NCI-H774 (cell line): ENCODE measurements around the gene WNK1.
A peak's percentile ranks its signal among the peaks of the same experiment; 100 is the strongest.
"Not testable (repeated sequence)": the region's sequence is repeated elsewhere in the genome, so short reads cannot be mapped to it uniquely, and the experiment has no call there.

Experiments used
- DNase-seq: peaks from one replicate; lab custom pipeline; 2025; lab: John Stamatoyannopoulos, UW

WNK1 gene

DNA sequence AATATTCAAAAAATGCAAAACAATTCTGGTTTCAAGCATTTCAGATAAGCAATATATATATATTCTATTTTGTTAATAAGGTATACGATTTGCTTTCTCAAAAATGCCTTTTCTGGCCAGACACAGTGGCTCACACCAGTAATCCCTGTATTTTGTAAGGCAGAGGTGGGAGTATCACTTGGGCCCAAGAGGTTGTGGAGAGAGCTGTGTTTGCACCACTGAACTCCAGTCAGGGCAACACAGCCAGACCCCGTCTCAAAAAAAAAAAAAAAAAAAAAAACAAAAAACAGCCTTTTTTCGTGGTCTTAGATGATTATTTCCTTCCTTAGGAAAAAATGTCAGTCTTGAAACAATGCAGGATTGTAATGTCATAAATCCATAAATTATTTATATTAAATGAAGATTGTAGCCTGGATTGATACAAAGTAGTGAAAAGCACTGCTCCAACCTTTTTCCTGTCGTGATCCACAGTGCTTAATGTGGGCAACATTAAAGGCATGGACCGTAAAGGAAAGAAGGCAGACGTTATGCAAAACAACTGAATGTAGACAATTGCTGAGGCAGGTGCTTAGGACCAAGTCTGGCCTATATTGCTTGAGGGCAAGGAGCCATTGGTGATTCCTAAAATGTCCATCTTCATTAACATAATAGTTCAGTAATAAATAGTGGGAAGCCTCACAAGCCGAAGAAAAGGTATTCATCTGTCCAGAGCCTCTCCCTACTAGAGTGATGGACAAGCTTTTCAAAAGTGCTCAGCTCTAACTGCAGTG is 160.3 kb downstream of the WNK1 start:
- DNase-seq, result no peak

DNA sequence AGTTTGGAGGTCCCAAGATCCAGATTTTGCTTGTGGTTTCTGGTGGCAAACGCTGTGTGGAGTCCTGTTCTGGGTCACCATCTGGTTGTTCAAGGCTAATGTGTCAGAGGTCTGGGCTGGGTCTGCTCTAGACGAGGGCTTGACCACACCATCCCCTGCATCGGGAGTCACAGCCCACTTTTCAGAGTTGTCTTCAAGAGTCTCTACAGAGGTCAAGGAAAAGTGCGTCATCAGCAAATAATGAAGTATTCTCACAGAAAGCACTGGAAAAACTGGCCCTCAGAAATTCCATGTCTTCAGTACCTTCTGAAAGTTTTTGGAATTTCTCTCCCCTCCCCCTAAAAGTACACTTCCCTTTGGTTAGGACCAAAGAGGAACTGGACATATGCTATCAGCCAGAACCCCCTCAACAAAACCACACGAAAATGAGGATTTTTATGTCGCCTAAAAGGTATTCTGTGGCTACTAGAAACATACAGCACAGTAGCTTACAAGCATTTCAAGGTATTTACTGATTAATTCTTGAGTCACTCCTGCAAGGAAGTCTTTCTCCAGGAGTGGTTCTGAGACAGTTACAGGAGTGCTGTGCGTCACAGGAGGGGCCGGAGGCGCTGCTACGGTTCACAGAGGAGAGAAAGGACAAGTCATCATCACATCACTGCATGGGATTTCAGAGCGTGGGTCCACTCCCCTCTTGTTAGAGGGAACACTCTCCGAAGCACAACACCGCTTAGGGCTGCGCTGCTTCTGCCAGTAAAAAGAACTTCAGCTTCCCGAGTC is 161.7 kb downstream of the WNK1 start:
- DNase-seq, result no peak

DNA sequence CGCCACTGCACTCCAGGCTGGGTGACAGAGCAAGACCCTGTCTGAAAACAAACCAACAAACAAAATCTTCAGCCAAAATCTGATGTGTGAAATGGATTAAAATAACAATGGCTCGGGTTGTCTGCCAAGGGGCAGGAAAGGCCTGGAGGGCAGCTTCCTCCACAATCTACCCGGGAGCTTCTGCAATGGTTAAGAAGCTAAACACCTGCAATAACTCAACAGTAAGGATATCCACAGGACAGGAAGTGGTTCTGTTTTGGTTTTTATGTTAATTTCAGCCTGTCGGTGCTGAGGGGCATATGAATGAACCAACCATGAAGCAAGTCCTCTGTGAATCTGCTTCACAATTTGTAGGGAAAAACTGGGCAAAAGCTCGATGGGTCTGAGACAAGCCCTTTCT is 162.7 kb downstream of the WNK1 start:
- DNase-seq, result no peak

DNA sequence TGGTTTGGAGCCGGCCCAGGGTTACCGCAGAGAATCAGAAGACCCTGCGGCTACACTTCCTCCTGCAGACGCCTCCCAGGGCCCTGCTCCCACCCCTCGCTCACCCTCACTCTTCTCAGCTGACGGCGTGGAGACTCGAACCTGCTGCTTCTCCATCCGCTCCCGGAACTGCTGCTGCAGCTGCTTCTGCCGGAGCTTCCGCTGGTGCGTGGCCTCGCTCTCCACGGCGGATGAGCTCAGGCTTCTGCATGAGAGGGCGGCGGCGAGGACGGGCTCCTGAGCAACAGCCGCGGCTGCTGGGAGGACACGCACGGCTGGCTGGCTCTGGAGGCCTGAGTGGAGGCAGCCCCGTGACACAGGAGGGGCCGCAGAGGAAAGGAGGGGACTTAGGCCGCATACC is 163.9 kb downstream of the WNK1 start:
- DNase-seq, result no peak

DNA sequence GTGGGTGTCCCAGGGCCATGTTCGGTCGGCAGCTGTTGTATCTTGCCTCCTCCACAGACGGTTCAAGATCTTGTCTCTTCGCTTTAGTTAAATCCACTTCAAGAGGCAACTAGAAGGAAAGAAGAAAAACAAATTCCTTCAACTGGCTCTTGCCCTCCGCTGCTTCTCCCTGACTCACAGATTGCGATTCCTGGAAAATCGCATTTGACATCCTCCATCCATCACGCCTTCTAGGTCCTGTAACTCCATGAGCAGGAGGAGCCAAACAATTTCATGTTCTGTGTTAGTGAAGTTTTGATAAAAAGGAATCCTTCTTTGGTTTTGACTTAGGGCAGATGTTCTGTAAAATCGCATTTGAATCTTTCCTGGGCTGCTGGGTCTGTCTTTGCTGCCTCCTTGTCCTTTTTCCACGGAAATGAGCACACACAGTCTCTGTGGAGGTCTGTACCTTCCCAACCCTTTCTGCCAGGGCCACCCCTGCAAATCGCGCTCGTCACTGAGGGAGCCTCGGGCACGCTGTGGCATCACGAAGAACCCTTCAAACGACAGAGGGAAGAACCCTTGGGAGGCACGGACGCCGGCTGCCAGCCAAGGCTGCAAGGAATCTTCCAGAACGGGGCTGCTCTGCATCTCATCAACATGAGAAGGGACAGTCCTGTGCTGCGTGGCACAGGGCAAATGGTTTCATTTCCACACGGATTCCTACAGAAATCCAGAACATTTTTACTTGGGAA is 164.5 kb downstream of the WNK1 start:
- DNase-seq, result no peak

DNA sequence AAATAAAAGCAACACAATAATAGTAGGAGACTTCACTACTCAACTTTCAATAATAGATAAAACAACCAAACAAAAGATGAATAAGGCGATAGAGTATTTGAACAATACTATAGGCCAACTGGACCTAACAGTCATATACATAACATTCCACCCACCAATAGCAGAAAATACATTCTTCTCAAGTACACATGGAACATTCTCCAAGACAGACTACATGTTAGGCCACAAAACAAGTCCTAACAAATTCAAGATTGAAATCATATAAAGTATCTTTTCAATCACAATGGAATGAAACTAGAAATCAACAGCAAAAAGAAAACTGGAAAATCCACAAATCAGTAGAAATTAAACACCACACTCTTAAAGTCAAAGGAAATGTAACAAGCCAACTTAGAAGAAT is 168.3 kb downstream of the WNK1 start:
- DNase-seq, result no peak

DNA sequence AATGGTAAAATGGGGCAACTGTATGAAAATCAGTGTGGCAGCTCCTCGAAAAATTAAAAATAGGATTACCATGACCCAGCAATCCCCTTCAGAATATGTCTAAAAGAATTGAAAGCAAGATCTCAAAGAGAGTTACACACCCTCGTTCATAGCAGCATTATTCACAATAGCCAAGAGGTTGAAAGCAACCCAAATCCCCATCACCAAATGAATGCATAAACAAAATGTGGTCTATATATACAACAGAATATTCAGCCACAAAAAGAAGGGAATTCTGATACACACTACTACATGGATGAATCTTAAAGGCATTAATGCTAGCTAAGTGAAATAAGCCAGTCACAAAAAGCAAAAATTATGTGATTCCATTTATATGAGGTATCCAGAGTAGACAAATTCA is 169.9 kb downstream of the WNK1 start:
- DNase-seq, result no peak

DNA sequence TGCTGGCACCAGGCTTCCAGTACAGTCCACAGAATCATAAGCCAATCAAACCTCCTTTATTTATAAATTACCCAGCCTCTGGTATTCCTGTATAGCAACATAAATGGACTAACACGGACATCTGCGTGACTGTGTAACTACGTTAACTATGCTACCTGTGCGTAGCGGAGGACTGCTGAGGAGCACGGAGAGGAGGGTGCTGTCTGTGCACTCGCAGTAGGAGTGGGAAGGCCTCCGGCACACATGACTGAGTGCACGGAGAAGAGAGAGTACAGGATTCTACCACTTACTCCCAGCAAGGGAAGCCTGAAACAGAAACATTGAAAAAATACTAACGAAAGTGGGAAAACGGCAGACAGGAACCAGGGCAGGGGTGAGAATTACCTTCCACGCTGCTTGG is 174.3 kb downstream of the WNK1 start:
- no peak for DNase-seq

DNA sequence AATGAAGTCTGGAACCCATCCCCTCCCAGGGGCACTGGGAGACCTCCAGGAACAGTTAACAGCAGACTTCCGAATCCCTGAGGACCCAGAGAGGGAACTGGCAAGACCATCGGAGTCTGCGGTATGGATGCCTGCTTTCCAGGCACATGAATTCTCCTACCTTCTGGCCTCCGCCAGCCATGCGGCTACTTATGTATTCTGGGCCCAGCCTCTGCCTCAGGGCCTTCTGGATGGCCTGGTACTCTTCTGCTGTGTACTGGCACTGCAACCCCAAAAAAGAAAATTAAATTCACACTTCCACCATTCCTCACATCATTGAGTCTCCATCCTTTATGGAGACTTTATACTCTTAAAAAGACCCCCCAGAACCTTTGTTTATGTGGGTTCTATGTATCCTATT is 178.7 kb downstream of the WNK1 start:
- DNase-seq, result no peak

DNA sequence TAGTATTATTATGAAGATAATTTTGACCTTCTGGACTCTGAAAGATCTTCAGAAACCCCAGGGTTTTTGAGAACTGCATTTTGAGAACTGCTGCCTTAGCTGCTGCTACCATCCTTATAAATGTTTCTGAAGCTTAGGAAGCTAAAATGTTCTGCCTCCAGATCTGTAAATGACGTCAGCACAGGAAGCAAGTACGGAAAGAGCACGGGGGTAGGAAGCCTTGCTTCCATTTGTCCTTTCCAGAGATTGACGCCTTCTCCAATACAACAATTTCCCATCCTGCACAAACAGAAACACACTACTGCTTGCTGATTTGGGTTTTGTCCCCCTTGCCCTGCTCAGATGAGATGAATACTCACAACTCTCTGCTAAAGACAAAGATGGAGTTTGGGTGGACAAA is 179.2 kb downstream of the WNK1 start:
- DNase-seq, result no peak

DNA sequence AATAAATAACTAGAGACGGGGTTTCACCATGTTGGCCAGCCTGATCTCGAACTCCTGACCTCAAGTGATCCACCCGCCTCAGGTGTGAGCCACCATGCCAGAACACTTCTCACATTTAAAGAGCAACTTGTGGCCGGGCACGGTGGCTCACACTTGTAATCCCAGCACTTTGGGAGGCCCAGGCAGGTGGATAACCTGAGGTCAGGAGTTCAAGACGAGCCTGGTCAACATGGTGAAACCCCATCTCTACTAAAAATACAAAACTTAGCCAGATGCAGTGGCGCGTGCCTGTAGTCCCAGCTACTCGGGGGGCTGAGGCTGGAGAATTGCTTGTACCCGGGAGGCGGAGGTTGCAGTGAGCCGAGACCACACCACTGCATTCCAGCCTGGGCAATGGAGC is 183.5 kb downstream of the WNK1 start:
- not testable (repeated sequence) for DNase-seq

DNA sequence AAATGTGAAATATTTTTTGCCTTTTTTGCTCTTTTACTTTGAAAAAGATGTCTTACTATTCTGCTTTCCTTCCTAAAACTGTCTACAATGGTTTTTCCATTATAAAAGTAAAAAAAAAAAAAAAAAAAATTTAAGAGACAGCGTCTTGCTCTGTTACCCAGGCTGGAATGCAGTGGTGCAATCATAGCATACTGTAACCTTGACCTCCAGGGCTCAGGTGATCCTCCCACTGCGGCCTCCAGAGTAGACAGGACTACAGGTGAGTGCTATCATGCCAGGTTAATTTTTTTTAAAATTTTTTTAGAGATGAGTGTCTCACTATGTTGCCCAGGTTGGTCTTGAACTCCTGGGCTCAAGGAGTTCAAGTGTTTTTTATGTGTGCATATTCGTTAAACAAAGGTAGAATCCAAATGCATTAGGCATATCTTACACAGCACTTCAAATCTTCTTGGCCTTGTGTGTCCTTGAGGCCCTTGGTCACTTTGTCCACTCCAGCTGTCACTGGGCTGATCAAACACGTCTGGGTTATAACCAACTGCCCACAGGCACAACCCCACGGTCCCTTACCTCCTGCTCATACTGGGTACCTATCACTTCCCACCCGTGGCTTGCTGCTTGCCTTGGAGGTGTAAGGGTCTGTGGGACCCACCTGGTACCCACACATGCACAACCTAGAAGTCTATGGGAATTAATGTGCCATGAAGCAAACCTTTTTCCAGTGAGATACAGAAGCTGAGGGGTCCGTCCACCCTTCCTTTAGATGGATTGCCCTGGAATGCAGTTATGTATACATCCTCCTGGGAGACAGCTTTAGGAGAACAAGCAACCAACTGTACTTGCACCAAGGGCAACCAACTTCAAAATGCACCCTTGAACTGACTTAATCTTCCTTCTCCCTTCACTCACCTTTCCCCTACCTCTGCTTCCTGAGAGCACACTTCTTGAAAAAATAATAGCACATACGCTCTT is 184.3 kb downstream of the WNK1 start:
- DNase-seq, result no peak

DNA sequence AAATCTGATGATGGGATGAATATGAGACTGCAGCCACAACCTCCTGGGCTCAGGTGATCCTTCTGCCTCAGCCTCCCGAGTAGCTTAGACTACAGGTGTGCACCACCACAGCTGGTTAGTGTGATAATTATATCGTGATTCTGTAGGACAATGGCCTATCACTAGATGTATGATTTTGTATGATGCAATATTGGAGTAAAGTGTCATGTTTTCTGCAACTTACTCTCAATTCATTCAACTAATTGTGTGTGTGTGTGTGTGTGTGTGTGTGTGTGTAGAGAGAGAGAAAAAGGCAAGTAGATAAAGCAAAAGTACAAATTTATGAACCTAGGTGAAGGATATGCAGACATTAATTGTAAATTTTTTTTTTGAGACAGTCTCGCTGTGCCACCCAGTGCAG is 186.4 kb downstream of the WNK1 start:
- DNase-seq, result no peak

DNA sequence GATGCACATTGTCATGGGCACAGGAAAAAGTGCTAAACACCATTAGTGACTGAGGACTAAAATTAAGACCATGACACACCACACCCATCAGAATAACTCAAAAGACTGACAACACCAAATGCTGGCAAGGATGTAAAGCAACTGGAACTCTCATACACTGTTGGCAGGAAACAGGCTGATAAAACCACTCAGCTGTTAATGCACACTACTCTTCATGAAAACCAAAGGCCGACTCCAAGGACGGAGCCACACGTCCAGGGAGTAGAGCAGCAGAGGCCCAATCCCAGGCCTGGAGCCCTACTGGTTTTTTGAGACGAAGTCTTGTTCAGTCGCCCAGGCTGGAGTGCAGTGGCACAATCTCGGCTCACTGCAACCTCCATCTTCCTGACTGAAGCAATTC is 190.7 kb downstream of the WNK1 start:
- DNase-seq, result no peak

DNA sequence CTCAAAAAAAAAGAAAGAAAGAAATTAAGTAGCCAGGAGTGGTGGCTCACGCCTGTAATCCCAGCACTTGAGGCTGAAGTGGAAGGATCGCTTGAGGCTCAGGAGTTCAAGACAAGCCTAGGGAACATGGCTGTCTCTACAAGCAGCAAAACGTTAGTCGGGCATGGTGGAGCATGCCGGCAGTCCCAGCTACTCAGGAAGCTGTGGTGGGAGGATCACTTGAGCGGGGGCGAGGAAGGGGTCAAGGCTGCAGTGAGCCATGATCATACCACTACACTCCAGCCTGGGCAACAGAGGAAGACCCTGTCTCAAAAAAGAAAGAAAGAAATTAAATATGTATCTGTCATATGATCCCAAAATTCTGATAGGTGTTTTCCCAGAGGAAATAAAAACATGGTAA is 191.8 kb downstream of the WNK1 start:
- no peak for DNase-seq

DNA sequence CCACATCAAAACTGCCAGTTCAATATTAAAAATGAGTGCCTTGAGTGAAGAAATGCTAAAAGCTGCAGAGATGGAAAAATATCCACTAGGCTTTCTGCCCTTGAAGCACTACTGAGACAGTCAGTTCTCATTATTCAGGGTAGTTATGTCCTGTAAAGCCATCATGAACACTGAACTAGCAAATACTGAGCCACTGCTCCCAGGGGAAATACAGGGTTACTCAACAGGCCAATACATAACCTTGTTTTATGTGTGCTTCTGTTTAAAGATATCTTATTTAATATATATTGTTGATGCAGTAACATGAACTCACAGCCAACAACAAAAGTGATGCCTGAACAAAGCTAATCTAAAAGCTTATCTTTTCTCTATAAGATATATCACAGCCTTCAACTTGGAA is 193.8 kb downstream of the WNK1 start:
- no peak for DNase-seq

DNA sequence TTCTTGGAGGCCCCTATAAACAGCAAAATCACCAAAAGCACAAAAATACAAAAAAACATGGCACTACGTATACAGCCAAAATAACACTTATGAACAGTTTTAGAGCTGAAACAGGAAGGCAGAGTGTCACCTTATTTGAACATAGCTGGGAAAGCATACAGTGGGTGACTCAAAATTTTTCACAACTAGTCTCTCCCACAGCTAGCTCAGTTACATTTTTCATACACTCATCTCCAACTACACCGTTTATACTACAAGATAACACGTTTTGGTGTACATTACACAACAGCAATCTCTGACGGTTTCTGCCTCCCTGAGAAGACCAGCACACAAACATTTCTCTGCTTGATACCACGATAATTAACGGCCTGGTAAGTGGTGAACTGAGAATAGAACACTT is 194.3 kb downstream of the WNK1 start:
- no peak for DNase-seq

DNA sequence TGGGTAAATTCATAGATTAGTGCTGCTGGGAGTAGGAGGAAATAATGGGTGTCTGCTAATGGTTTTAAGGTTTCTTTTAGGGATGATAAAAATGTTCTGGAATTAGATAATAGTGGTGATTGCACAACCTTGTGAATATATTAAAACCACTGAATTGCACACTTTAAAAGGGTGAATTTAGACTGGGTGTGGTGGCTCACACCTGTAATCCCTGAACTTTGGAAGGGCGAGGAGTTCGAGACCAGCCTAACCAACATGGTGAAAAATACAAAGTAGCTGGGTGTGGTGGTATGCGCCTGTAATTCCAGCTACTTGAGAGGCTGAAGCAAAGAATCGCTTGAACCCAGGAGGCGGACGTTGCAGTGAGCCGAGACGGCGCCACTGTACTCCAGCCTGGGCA is 195.9 kb downstream of the WNK1 start:
- no peak for DNase-seq

DNA sequence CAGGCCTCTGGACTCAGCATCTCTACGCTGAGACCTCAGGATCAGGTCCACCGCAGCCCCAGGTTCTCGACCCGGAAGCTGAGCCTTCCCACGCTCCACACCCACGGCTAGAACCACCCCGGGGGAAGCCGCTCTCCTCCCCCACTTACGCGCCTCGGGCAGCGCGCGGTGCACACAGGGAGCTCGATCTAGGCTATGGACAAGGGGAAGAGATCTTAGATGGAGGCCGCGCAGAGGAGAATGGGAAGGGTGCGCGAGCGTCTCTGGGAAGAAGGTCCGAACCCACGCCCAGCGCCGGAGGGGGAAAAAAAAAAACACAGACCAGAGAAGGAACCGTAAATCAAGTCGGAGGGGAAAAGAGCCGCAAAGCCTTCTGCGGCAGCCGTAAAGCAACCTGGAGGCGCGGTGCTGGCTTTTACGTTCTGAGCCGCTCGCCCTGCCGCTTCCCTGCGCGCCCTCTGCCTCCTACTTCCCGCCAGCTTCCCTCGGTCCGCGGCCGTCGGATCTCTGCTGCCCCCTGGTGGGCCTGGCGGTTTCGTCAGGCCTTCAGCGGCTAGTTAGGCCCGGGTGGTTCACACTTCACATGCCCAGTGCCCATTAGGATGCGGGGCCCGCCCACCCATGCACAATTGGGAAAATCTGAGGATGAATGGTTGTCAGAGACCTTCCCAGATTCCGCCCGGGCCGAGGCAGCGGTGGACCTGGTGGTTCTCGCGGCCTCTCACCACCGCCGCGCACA is 197.2 kb downstream of the WNK1 start, which contains the start of gene RAD52:
Gene RAD52 (minus strand): TSS at position 242 of the 739 bp plus-strand sequence. CDS start 16,636 bp downstream, outside the sequence.
- DNase-seq, result peak; percentile 99

DNA sequence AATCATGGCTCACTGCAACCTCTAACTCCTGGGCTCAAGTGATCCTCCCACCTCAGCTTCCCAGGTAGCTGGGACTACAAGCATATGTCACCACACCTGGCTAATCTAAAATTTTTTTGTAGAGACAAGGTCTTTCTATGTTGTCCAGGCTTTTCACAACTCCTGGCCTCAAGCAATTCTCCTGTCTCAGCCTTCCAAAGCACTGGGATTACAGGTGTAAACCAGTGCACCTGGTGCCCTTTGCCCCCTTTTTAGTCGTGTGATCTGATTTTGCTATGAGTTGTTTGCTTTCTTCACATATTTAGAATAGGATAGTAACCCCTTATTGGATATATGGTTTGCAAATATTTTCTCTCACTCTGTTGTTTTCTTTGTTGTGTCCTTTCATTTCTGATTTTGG is 198.8 kb downstream of the WNK1 start:
- DNase-seq, result no peak

DNA sequence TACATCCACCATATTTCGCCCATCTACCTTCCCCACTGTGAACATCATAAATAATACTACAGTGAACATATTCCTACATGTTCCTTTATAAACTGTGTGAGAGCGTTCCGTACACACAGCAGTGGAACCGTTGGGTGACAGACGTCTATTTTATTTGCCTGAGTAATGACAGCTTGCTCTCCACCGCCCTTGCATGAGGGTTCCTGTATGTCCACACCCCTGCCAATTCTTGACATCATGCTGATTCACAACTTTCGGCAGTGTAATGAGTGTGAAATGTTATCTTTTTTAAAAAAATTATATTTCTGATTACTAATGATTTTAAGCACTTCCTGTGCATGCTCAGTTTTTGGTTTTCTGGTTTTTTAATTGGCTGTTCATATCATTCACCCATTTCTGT is 201.4 kb downstream of the WNK1 start:
- DNase-seq, result no peak
